ENCODE results near the gene SYT1.

Gene SYT1

GRCh38 chr12:79086541-79087296, 222.1 kb downstream of the SYT1 start:
- DNase-seq (ENCODE audit: extremely low read depth, low read depth) = no peak
- no peak for TF ChIP-seq CTCF (IDR thresholded peaks at IDR 0.05; ENCODE audit: low read depth, low read length)

- DNase-seq (ENCODE audit: extremely low read depth, low read depth) = no peak
- no peak for TF ChIP-seq CTCF (IDR thresholded peaks at IDR 0.05; ENCODE audit: low read depth, low read length)
Observed at GRCh38 chr12:79098530-79098929, 234.0 kb downstream of the SYT1 start.

GRCh38 chr12:79108962-79109361, 244.4 kb downstream of the SYT1 start:
- no peak for TF ChIP-seq CTCF (IDR thresholded peaks at IDR 0.05; ENCODE audit: low read depth, low read length)
- no peak for DNase-seq (ENCODE audit: extremely low read depth, low read depth)

- TF ChIP-seq CTCF (IDR thresholded peaks at IDR 0.05; ENCODE audit: low read depth, low read length) = no peak
- no peak for DNase-seq (ENCODE audit: extremely low read depth, low read depth)
Observed at GRCh38 chr12:79114896-79115295, 250.3 kb downstream of the SYT1 start.

- no peak for DNase-seq (ENCODE audit: extremely low read depth, low read depth)
- no peak for TF ChIP-seq CTCF (IDR thresholded peaks at IDR 0.05; ENCODE audit: low read depth, low read length)
Observed at GRCh38 chr12:79115743-79116142, 251.2 kb downstream of the SYT1 start.

- no peak for DNase-seq (ENCODE audit: extremely low read depth, low read depth)
- TF ChIP-seq CTCF (IDR thresholded peaks at IDR 0.05; ENCODE audit: low read depth, low read length) = no peak
Observed at GRCh38 chr12:79119796-79120195, 255.2 kb downstream of the SYT1 start.

GRCh38 chr12:79121486-79121885, 256.9 kb downstream of the SYT1 start:
- DNase-seq (ENCODE audit: extremely low read depth, low read depth) = no peak

More at GRCh38 chr12:79121486-79121885, 256.9 kb downstream of the SYT1 start:
- TF ChIP-seq CTCF (IDR thresholded peaks at IDR 0.05; ENCODE audit: low read depth, low read length) = no peak; the same call in none of the 2 replicates

Data from AG09319 (cell line).